GM18520 (cell line): ENCODE measurements around the gene ADAMTS12.

Experiments
- ATAC-seq: cut with Tn5 transposase; IDR thresholded peaks from one replicate; pipeline ENCODE4 v1.9.1; 2021; ENCODE audit not compliant: unreplicated experiment

The ADAMTS12 gene

DNA sequence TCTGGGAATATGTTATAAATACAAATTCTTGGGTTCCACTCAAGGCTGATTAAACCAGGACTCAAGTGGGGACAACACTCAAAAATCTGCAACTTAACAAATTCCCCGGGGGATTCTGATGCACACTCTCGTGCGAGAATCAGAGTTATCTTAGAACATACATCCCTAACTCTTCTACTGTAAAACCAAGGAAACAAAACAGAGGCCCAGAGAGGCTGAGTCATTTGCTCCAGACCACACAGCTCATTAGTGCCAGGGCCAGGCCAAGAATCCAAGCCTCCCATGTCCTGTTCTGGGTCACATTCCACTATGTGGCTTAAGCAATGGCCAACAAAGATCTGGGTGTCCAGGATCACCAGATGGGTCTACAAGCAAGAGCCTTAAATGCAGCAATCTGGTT is 166.0 kb downstream of the ADAMTS12 start:
- ATAC-seq = no peak

- no peak for ATAC-seq
These were observed 170.1 kb downstream of the ADAMTS12 start for GRCh38 chr5:33721491-33722200.

- ATAC-seq = no peak
These were observed 171.6 kb downstream of the ADAMTS12 start for GRCh38 chr5:33720176-33720575.

- ATAC-seq = no peak
These were observed 172.0 kb downstream of the ADAMTS12 start for GRCh38 chr5:33719769-33720168.

DNA sequence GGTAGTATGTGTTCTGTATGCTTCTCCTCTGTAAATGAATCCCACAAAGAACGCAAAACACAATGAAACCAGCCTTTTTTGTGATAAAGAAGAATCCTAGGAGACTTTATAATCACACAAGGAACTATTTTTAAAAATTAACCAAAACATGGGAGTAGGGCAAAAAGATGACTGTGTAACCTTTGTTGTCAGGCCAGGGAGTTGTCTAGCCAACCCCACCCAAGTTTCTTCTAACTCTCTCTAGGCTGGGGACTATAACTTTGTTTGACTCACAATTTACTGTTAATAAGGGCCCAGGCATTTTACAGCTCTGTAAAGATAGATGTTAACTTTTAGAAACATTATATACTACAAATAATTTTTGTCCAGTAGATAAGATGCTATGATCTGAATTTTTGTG is 176.1 kb downstream of the ADAMTS12 start:
- ATAC-seq = no peak

- ATAC-seq = no peak
These were observed 178.5 kb downstream of the ADAMTS12 start for GRCh38 chr5:33713136-33713765.

- no peak for ATAC-seq
These were observed 179.1 kb downstream of the ADAMTS12 start for GRCh38 chr5:33712664-33713063.

DNA sequence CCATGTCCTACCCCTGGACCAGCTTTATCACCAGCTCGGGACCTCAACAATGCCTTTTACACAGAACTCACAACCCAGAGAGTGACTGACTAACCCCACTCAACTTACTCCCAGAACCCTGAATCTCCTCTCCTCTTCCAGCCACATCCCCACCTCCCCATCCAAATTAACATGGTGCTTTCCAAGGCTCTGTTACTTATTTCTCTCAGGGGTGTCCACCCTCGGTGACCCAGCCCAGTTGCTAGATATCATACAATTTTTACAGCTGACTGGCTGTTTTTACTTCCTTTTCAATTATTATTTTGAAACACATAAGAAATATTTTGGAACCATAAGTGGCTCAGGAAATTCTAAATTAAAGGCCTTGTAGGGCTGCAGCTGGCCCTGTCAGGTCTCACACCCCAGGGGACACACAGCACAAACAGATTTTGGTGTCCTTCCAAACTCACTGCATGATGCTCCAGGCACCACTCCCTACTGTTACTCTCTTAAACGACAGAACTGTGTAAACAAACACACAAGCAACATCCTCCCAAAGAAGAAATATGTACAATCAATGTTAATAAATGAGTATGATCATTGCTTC is 180.6 kb downstream of the ADAMTS12 start:
- no peak for ATAC-seq

- ATAC-seq = no peak
These were observed 188.9 kb downstream of the ADAMTS12 start for GRCh38 chr5:33702867-33703266.

GRCh38 chr5:33701951-33702350 is 189.8 kb downstream of the ADAMTS12 start:
- ATAC-seq = no peak

GRCh38 chr5:33701251-33701650 is 190.5 kb downstream of the ADAMTS12 start:
- no peak for ATAC-seq

DNA sequence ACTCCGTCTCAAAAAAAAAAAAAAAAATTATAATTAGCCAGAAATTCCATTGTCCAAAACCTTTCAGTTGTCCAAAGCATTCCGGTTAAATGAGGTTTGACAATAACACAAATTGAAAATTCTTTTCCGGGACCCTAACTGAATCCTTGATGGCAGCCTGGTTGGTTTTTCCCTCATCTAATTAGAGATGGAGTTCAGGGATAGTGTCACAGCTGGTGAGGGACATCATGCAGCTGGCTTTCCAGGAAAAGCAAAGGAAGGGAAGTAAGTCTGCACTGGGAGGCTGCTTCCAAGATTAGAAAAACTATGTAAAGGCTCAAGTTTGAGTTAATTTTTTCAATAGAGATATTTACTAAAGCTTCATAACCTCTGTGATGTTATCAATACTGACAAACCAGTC is 195.4 kb downstream of the ADAMTS12 start:
- no peak for ATAC-seq

DNA sequence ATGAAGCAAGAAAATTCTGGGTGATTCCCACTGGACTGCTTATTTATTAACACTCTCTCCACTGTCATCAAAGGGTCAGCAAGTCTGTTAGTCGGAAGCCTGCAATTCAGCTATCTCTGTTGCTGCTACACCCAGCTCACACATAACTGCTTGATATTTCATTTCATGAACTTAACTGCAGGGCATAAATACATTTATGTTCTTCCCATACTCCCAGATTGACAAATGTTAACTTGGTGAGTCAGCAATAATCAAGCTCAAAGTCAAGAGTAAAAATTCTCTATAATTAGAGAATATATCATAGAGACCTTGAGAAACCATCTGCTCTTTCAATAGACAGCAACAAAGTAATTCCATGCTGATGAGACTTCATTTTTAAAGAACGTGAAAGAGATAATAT is 198.8 kb downstream of the ADAMTS12 start:
- ATAC-seq = no peak

DNA sequence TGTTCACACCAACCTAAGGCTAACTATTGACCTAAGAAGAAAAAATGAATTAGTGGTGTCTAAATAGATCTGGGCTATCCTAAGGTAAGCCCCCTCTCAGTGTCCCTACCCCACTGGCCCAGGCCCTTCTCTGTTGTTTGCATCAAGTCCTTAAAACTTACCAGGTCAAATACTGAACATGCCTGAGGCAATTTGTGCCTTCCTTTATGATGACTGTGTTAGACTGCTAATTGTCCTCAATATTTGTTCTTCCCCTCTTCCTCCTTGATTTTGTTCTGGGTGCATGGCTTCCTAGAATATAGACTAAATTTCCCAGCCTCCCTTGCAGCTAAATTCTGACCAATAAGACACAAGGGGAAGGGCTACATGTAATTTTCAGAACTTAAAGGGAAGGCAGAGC is 199.9 kb downstream of the ADAMTS12 start:
- no peak for ATAC-seq

DNA sequence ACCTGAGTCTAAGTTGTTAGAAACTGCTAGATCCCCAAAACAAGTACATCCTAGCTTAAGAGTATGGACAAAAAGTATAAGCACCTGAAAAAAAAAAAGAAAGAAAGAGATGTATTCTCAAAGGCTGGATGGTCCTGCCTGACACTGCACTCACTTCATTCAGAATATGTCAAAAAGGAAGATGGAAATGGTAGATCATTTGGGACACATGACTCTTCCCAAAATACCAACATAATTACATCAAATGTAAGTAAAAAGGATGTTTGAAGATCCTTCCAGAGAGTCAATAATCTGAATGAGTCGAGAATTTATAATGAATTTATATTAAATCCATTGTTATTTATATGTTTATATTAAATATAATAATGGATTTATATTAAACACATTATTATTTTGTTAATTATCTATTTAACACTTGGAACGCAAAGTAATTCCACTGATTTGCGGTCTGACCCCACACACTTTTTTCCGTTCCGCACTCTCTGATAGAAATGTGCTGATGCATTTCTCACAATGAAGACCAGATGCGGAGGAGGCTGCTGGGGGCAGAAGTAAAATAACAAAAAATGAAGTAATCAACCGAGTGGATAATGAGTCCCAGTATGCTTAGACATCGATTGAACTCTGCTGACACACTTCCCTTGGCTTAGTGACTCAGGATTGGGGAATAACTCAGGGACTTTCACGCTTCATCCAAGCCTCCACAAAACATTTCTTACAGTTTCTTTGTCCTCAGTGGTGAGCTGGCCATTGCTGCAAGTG is 201.2 kb downstream of the ADAMTS12 start:
- ATAC-seq = no peak

- no peak for ATAC-seq
These were observed 203.3 kb downstream of the ADAMTS12 start for GRCh38 chr5:33688526-33688925.

DNA sequence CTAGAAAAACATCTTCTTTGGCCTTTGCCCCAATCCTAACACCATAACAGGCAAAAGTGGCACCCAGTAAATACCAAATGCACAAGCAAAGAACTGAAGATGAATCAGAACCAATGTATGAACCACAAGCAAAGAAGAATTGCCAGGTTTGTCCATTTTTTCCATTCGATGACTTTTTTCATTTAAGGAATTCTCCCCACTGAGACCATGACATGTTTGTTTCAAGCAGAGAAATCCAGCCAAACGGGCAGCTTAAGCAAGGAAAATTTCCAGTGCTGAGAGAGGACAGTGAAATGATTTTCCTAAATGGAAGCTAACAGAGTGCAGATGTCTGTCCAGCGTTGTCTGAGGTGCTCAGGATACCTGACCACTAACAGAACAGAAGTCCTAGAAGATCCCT is 203.7 kb downstream of the ADAMTS12 start:
- ATAC-seq = no peak

- no peak for ATAC-seq
These were observed 205.7 kb downstream of the ADAMTS12 start for GRCh38 chr5:33685873-33686755.

DNA sequence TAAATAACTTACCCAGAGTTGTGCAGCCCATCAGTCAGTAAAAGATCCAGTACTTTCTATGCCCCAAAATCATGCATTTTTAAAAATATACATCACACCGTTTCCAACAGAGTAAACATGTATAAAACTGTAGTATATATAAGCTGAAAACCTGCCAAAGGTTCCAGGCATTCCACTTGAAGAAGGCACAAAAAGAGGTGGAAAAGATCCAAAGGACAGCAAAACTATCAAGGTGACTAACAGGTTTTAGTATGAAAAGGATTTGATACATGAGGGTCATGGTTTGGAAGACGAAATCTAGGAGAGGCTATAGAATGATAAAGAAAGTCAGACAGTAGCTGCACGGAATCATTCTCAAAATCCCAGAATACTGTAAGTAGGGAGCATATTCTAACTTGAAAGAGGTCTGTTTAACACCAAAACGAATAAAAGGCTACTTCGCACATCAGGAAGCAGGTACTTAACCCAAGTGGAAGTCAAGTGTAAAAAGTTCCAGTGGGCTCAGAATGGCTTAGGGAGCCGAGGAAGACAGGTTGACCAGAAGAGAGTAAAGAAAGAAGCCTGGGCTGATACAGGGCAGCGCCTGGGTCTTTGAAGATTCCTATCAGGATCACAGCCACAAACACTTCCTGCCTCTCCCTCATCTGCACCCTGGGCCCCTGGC is 207.2 kb downstream of the ADAMTS12 start:
- no peak for ATAC-seq

GRCh38 chr5:33679791-33680190 is 212.0 kb downstream of the ADAMTS12 start:
- no peak for ATAC-seq
